NOMO-1 treated with dmso at 0.1 percent for 144 hours (cell line): ENCODE data around the gene QPCTL.

ENCODE experiments used
- DNase-seq: peaks from one replicate; lab custom pipeline; 2025; ENCODE audit not compliant: unreplicated experiment; lab: John Stamatoyannopoulos, UW

Gene QPCTL

DNA sequence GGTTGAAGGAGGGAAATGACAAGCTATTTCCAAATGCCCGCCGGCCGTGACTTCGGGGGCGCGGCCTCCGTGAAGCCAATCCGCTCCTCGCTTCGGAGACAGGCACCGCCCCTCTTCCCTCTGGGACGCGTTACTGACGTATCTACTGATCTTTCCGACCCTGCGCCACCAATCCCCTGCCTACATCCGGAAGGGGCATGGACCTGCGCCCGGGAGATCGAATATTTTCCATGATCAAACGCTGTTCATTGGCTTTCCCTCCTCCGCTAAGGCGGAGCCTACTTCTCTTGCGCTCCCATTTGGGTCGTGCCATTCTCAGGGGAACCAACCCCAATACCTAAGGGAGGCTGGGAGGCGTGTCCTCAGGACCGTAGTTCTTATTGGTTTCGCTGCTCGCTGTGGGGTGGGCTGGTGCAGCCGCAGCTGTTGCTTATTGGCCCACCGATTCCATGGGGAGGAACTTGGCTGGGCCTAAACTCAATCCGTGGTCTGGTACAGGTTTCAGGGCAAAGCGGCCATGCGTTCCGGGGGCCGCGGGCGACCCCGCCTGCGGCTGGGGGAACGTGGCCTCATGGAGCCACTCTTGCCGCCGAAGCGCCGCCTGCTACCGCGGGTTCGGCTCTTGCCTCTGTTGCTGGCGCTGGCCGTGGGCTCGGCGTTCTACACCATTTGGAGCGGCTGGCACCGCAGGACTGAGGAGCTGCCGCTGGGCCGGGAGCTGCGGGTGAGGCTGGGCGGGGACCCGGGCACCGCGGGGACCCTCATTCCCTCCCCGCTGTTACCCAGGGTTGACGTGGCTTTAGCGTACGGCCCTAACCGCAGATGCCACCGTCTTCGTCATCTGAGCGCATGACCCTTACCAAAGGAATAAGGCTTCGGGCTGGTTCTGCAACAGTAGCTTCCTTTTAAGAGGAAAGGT is at the start of gene QPCTL:
TSS of gene QPCTL (plus strand) at position 480 of the 919 bp plus-strand sequence. CDS start at position 518, 38 bp downstream.
- DNase-seq = peak; percentile 99

GRCh38 chr19:45643024-45643926 is 49.2 kb upstream of the QPCTL start:
- peak; percentile 76 for DNase-seq

- no peak for DNase-seq
These were observed 48.3 kb upstream of the QPCTL start for GRCh38 chr19:45643927-45644771.

DNA sequence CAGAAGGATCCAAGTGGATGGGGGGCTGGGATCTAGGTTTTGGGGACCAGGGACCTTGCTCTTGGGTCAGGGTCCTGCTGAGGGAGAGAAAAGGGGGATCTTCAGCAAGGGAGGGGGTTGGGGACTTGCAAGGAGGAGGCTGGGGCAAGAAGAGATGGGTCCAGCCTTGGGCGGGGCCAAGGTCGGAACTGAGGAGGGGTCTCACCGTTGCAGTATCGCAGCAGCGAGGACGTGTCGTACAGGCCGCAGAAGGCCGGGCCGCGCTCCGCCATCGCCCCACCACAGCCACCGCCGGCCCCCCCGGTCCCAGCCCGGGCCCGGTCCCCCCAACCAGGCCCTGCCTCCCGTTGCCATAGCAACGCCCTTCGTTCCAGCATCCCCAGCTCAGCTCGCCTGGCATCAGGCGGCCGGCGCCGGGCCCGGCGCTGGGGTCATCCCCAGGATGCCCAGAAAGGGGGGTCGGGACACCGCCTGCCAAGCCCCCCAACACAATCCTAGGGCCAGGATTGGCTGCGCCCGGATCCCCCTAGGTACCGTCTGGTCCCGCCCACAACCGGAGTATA is 47.3 kb upstream of the QPCTL start:
- no peak for DNase-seq

DNA sequence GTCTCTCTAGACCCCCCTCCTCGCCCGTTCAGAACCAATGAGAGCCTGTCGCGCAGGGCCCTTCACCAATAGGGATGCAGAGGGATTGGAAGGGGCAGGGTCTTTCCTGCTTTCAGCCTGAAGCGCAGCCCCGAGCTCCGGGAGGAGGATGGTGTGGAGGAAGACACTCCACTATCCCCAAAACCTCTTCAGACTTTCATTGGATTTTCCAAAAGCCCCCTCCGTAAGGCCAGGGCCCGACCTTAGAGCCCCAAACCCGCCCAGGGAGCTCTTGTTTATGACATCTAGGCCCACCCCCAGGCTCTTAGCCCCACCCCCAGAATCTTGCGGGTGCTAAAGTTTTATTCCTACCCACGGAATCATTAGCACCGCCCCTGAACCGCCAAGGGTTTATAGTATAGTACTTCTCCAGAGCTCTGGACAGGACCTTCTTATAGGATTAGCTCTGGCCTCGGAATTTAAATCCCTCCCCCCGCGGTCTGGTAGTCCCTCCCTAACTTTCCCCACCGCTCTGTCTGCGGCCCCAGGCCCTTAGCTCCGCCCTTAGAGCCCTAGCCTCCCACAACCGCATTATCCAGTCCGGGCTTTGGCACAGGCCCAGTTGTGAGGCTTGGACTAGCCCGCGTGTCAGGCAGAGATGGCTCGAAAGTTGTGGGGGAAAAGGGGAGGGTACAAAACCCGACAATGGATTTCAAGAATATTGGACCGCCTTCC is 46.7 kb upstream of the QPCTL start:
- DNase-seq = peak; percentile 32

DNA sequence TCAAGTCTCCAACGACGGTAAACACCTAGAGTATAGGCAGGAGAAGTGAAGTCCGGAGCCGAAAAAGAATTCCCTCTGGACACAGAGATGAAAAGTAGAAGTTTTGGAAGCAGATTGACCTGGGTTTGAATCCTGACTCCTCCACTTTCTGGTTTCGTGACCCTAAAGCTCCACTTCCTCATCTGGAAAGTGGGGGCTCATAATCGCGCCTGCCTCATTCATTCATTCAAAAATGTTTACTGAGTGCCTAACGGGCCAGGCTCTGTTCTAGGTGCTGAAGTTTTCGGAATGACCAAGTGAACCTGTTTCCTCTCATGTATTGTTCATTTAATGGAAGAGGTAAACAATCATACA is 46.1 kb upstream of the QPCTL start:
- DNase-seq = no peak

GRCh38 chr19:45650722-45651121 is 41.7 kb upstream of the QPCTL start:
- no peak for DNase-seq

GRCh38 chr19:45653634-45654033 is 38.8 kb upstream of the QPCTL start:
- DNase-seq = no peak

GRCh38 chr19:45655073-45655472 is 37.4 kb upstream of the QPCTL start:
- no peak for DNase-seq

GRCh38 chr19:45657520-45658167 is 34.8 kb upstream of the QPCTL start:
- no peak for DNase-seq

DNA sequence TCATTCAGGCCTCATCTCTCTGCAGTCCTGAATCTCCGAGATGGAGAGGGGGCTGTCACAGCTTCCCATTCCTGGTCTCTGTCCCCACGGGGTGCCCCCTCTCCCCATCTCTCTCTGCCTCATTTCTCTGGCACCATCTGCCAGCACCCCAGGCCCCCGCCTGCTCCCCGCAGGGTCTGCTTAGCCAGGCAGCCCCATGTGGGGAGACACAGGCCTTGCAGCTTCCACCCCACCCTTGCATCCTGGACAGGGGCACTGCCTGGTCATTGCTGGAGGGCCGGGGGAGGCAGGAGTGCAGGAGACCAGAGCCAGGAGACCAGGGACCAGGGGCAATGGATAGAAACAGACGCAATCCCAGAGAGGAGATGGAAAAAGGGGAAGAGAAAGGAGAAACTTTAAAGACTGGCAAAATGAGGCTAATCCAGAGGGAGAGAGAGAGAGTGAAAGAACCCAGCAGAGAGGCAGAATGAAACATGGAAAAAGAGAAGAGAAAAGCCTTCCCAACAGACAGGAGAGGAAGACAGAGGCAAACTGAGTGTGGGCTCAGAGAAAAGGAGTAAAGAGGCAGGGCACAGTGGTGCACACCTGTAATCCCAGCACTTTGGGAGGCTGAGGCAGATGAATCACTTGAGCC is 33.3 kb upstream of the QPCTL start:
- no peak for DNase-seq

GRCh38 chr19:45660636-45661035 is 31.8 kb upstream of the QPCTL start:
- no peak for DNase-seq

DNA sequence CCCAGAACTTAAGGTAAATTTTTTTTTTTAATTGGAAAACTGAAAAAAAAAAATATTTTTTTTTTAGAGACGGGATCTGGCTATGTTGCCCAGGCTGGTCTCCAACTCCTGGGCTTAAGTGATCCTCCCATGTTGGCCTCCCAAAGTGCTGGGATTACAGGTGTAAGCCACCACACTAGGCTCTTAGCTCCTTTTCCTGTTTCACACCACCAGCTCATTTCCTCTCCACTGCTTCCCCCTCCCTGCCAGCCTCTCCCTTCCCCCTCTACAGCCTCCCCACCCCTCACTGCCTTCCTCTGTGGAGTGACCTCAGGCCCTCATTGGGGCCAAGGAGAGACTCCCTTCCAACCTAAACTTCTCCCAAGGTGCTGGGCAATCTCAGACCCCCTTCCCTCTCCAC is 28.7 kb upstream of the QPCTL start:
- DNase-seq = no peak

- no peak for DNase-seq
These were observed 27.9 kb upstream of the QPCTL start for GRCh38 chr19:45664575-45664974.

- DNase-seq = peak; percentile 35
These were observed 24.7 kb upstream of the QPCTL start, which contains the start of gene GIPR for GRCh38 chr19:45667620-45668341. GIPR (plus strand) TSS chr19:45668221; CDS start chr19:45669521, 1,300 bp downstream.

GRCh38 chr19:45668342-45668871 is 24.1 kb upstream of the QPCTL start:
- peak; percentile 53 for DNase-seq

GRCh38 chr19:45670670-45671453 is 21.6 kb upstream of the QPCTL start:
- no peak for DNase-seq
